ENCODE measurements around the gene PINK1.

DNA sequence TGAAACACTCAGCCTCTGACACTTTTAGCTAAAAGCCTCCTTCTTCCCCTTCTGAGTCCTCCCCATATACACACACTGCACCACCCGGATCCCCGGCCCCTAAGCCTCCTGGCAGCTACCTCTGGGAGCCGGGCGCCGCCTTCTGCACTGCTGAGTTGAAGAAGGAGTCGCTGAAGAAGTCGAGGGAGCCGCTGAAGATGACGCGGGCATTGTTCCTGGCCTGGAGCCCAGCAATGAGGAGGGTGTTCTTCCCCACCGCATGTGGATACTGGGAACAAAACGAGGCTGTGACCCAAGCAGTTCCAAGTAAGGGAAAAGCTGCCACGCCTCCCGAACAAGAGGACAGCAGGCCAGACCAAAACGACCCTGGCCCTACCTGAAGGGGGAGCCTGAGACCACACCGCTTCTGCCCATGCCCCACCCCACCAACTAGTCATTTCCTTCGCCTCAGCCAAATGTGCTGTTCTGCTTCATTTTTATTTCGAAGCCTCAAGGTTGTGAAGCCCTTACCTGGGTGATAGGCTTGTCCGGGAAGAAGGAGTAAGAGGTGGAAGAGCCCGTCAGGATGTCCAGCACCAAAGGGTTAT is 20.9 kb downstream of the PINK1 start:
- TF ChIP-seq EZH2 (IDR thresholded peaks at IDR 0.05) (no peak), POLR2AphosphoS5 (IDR thresholded peaks at IDR 0.05; ENCODE audit: borderline replicate concordance, low read depth, low read length) (no peak)
